ENCODE results near the gene PELO.
"Not testable (repeated sequence)": the region's sequence is repeated elsewhere in the genome, so short reads cannot be mapped to it uniquely, and the experiment has no call there.

Gene PELO

GRCh38 chr5:52811067-52811749 is 23.5 kb downstream of the PELO start:
- WGBS, 2 experiments (ENCODE audit: insufficient coverage in 2 of 2), result no CpG with 5 or more reads among the region's 3 CpGs
- Histone ChIP-seq H3K4me3 (ENCODE audit: extremely low read depth, insufficient read depth, low read length, poor library complexity, severe bottlenecking) (no peak overlapping the region), H3K36me3 (ENCODE audit: control insufficient read depth, insufficient read depth, low read length) (peaks cover 5% of the 10 kb centered on the region), H3K27ac (ENCODE audit: low read depth, low read length, severe bottlenecking) (peak overlapping the region; percentile 58), H3K4me1 (ENCODE audit: control insufficient read depth, insufficient read depth, low read length, poor library complexity, severe bottlenecking) (peaks cover 24% of the 10 kb centered on the region), H3K9me3 (ENCODE audit: control insufficient read depth, low read length) (no peaks in the 10 kb centered on the region)

- WGBS, 2 experiments (ENCODE audit: insufficient coverage in 2 of 2), result 95 to 100% methylated on average over 3 of the region's 4 CpGs
- no peak overlapping the region for H3K27ac ChIP-seq (ENCODE audit: low read depth, low read length, severe bottlenecking)
These were observed 26.8 kb downstream of the PELO start for GRCh38 chr5:52814352-52815148.

GRCh38 chr5:52817818-52818217 is 30.1 kb downstream of the PELO start:
- no peak overlapping the region for H3K27ac ChIP-seq (ENCODE audit: low read depth, low read length, severe bottlenecking)
- no peak overlapping the region for H3K4me3 ChIP-seq (ENCODE audit: extremely low read depth, insufficient read depth, low read length, poor library complexity, severe bottlenecking)
- no CpG with 5 or more reads among the region's 1 CpG for WGBS, 2 experiments (ENCODE audit: insufficient coverage in 2 of 2)
- H3K4me1 ChIP-seq (ENCODE audit: control insufficient read depth, insufficient read depth, low read length, poor library complexity, severe bottlenecking), result no peaks in the 10 kb centered on the region
- H3K36me3 ChIP-seq (ENCODE audit: control insufficient read depth, insufficient read depth, low read length), result peaks cover 5% of the 10 kb centered on the region
- no peaks in the 10 kb centered on the region for H3K9me3 ChIP-seq (ENCODE audit: control insufficient read depth, low read length)

More at GRCh38 chr5:52814352-52815148, 26.8 kb downstream of the PELO start:
- no peaks in the 10 kb centered on the region for H3K9me3 ChIP-seq (ENCODE audit: control insufficient read depth, low read length)
- H3K4me1 ChIP-seq (ENCODE audit: control insufficient read depth, insufficient read depth, low read length, poor library complexity, severe bottlenecking), result peaks cover 22% of the 10 kb centered on the region
- no peak overlapping the region for H3K4me3 ChIP-seq (ENCODE audit: extremely low read depth, insufficient read depth, low read length, poor library complexity, severe bottlenecking)
- peaks cover 5% of the 10 kb centered on the region for H3K36me3 ChIP-seq (ENCODE audit: control insufficient read depth, insufficient read depth, low read length)

- no peak overlapping the region for H3K27ac ChIP-seq (ENCODE audit: low read depth, low read length, severe bottlenecking)
- H3K9me3 ChIP-seq (ENCODE audit: control insufficient read depth, low read length), result no peaks in the 10 kb centered on the region
- H3K4me3 ChIP-seq (ENCODE audit: extremely low read depth, insufficient read depth, low read length, poor library complexity, severe bottlenecking), result no peak overlapping the region
- H3K36me3 ChIP-seq (ENCODE audit: control insufficient read depth, insufficient read depth, low read length), result peaks cover 5% of the 10 kb centered on the region
- no CpG with 5 or more reads among the region's 1 CpG for WGBS, 2 experiments (ENCODE audit: insufficient coverage in 2 of 2)
- H3K4me1 ChIP-seq (ENCODE audit: control insufficient read depth, insufficient read depth, low read length, poor library complexity, severe bottlenecking), result no peaks in the 10 kb centered on the region
These were observed 30.6 kb downstream of the PELO start for GRCh38 chr5:52818360-52818759.

GRCh38 chr5:52818807-52819206 is 31.1 kb downstream of the PELO start:
- no CpG with 5 or more reads among the region's 3 CpGs for WGBS, 2 experiments (ENCODE audit: insufficient coverage in 2 of 2)
- H3K4me1 ChIP-seq (ENCODE audit: control insufficient read depth, insufficient read depth, low read length, poor library complexity, severe bottlenecking); H3K9me3 ChIP-seq (ENCODE audit: control insufficient read depth, low read length); H3K36me3 ChIP-seq (ENCODE audit: control insufficient read depth, insufficient read depth, low read length); H3K4me3 ChIP-seq (ENCODE audit: extremely low read depth, insufficient read depth, low read length, poor library complexity, severe bottlenecking); H3K27ac ChIP-seq (ENCODE audit: low read depth, low read length, severe bottlenecking): not testable (repeated sequence)

GRCh38 chr5:52821901-52822300 is 34.2 kb downstream of the PELO start:
- H3K9me3 ChIP-seq (ENCODE audit: control insufficient read depth, low read length), result no peaks in the 10 kb centered on the region
- no CpG with 5 or more reads among the region's 1 CpG for WGBS, 2 experiments (ENCODE audit: insufficient coverage in 2 of 2)
- peaks cover 3% of the 10 kb centered on the region for H3K36me3 ChIP-seq (ENCODE audit: control insufficient read depth, insufficient read depth, low read length)
- no peak overlapping the region for H3K27ac ChIP-seq (ENCODE audit: low read depth, low read length, severe bottlenecking)
- no peaks in the 10 kb centered on the region for H3K4me1 ChIP-seq (ENCODE audit: control insufficient read depth, insufficient read depth, low read length, poor library complexity, severe bottlenecking)
- no peak overlapping the region for H3K4me3 ChIP-seq (ENCODE audit: extremely low read depth, insufficient read depth, low read length, poor library complexity, severe bottlenecking)

- H3K9me3 ChIP-seq (ENCODE audit: control insufficient read depth, low read length), result no peaks in the 10 kb centered on the region
- 98 to 100% methylated on average over 5 to 6 of the region's 6 CpGs for WGBS, 2 experiments (ENCODE audit: insufficient coverage in 2 of 2)
- no peak overlapping the region for H3K27ac ChIP-seq (ENCODE audit: low read depth, low read length, severe bottlenecking)
- no peak overlapping the region for H3K4me3 ChIP-seq (ENCODE audit: extremely low read depth, insufficient read depth, low read length, poor library complexity, severe bottlenecking)
- no peaks in the 10 kb centered on the region for H3K4me1 ChIP-seq (ENCODE audit: control insufficient read depth, insufficient read depth, low read length, poor library complexity, severe bottlenecking)
- H3K36me3 ChIP-seq (ENCODE audit: control insufficient read depth, insufficient read depth, low read length), result peaks cover 7% of the 10 kb centered on the region
These were observed 34.7 kb downstream of the PELO start for GRCh38 chr5:52822437-52822836.

GRCh38 chr5:52824827-52825226 is 37.1 kb downstream of the PELO start:
- Histone ChIP-seq H3K4me3 (ENCODE audit: extremely low read depth, insufficient read depth, low read length, poor library complexity, severe bottlenecking) (no peak overlapping the region), H3K36me3 (ENCODE audit: control insufficient read depth, insufficient read depth, low read length) (peaks cover 12% of the 10 kb centered on the region), H3K27ac (ENCODE audit: low read depth, low read length, severe bottlenecking) (no peak overlapping the region), H3K4me1 (ENCODE audit: control insufficient read depth, insufficient read depth, low read length, poor library complexity, severe bottlenecking) (no peaks in the 10 kb centered on the region), H3K9me3 (ENCODE audit: control insufficient read depth, low read length) (peaks cover 7% of the 10 kb centered on the region)
- WGBS, 2 experiments (ENCODE audit: insufficient coverage in 2 of 2), result no CpG with 5 or more reads among the region's 1 CpG

- H3K36me3 ChIP-seq (ENCODE audit: control insufficient read depth, insufficient read depth, low read length), result peaks cover 12% of the 10 kb centered on the region
- no peak overlapping the region for H3K27ac ChIP-seq (ENCODE audit: low read depth, low read length, severe bottlenecking)
- H3K4me3 ChIP-seq (ENCODE audit: extremely low read depth, insufficient read depth, low read length, poor library complexity, severe bottlenecking), result no peak overlapping the region
- WGBS, 2 experiments (ENCODE audit: insufficient coverage in 2 of 2), result 94 to 100% methylated on average over 1 to 2 of the region's 2 CpGs
- peaks cover 7% of the 10 kb centered on the region for H3K9me3 ChIP-seq (ENCODE audit: control insufficient read depth, low read length)
- H3K4me1 ChIP-seq (ENCODE audit: control insufficient read depth, insufficient read depth, low read length, poor library complexity, severe bottlenecking), result no peaks in the 10 kb centered on the region
These were observed 38.1 kb downstream of the PELO start for GRCh38 chr5:52825826-52826225.

GRCh38 chr5:52827815-52828214 is 40.1 kb downstream of the PELO start:
- Histone ChIP-seq H3K9me3 (ENCODE audit: control insufficient read depth, low read length) (peaks cover 7% of the 10 kb centered on the region), H3K27ac (ENCODE audit: low read depth, low read length, severe bottlenecking) (no peak overlapping the region), H3K36me3 (ENCODE audit: control insufficient read depth, insufficient read depth, low read length) (peaks cover 12% of the 10 kb centered on the region), H3K4me3 (ENCODE audit: extremely low read depth, insufficient read depth, low read length, poor library complexity, severe bottlenecking) (no peak overlapping the region), H3K4me1 (ENCODE audit: control insufficient read depth, insufficient read depth, low read length, poor library complexity, severe bottlenecking) (peaks cover 6% of the 10 kb centered on the region)
- WGBS, 2 experiments (ENCODE audit: insufficient coverage in 2 of 2), result no CpG with 5 or more reads among the region's 1 CpG

GRCh38 chr5:52829664-52830063 is 41.9 kb downstream of the PELO start:
- Histone ChIP-seq H3K36me3 (ENCODE audit: control insufficient read depth, insufficient read depth, low read length) (peaks cover 10% of the 10 kb centered on the region), H3K9me3 (ENCODE audit: control insufficient read depth, low read length) (peaks cover 7% of the 10 kb centered on the region), H3K4me1 (ENCODE audit: control insufficient read depth, insufficient read depth, low read length, poor library complexity, severe bottlenecking) (peaks cover 6% of the 10 kb centered on the region), H3K27ac (ENCODE audit: low read depth, low read length, severe bottlenecking) (no peak overlapping the region), H3K4me3 (ENCODE audit: extremely low read depth, insufficient read depth, low read length, poor library complexity, severe bottlenecking) (no peak overlapping the region)

Measured in mesodermal cell (in vitro differentiated cells).